Upper lobe of right lung (tissue), 1 donor: ENCODE results near the gene STARD5. TPM values are rescaled to one million over a fixed set of nuclear protein-coding genes. Genes with fewer than 3 reads are reported as not detected.

Experiments
- ATAC-seq: fragments of 200-7000 bp; cut with Tn5 transposase; one replicate; pipeline ENCODE4 v1.9.1; 2020; ENCODE audit warnings: mild to moderate bottlenecking, moderate library complexity
- DNase-seq: peaks from one replicate; pipeline ENCODE4 v3.0.0-alpha.2; 2020
- H3K27ac ChIP-seq: fragments of 200-600 bp; one replicate; pipeline ENCODE4 v1.8.0; 2022
- H3K27me3 ChIP-seq: fragments of 200-600 bp; one replicate; pipeline ENCODE4 v1.8.0; 2022; ENCODE audit warnings: mild to moderate bottlenecking
- H3K36me3 ChIP-seq: fragments of 200-600 bp; one replicate; pipeline ENCODE4 v1.8.0; 2022
- H3K4me1 ChIP-seq: fragments of 200-600 bp; one replicate; pipeline ENCODE4 v1.8.0; 2022
- H3K4me3 ChIP-seq: fragments of 200-600 bp; one replicate; pipeline ENCODE4 v1.8.0; 2022; ENCODE audit warnings: mild to moderate bottlenecking
- H3K9me3 ChIP-seq: fragments of 200-600 bp; one replicate; pipeline ENCODE4 v1.8.0; 2022
- intact Hi-C: fragments of 100-400 bp; cut with DNase I; formaldehyde crosslinking; loops from one replicate; pipeline ENCODE4 v1.11.0; 2022
- total RNA-seq: library from RNA; stranded (reverse); fragmentation: NEBNext Ultra II Directional; extraction: Animal tissue kit (Norgen Biotek cat#: 25700); gene quantifications from one replicate; pipeline ENCODE4 v1.2.1, GENCODE V29; 2021
- TF ChIP-seq, protein P1 (sequence below): fragments of 200-600 bp; IDR thresholded peaks from one replicate; pipeline ENCODE4 v1.8.0; 2022; ENCODE audit warnings: antibody characterized with exemption
- donor health status: DM: no; HTN: yes; CAD: no; lungs with severe emphysema.

The STARD5 gene
- total RNA-seq, 1 donor from 2014 or later, result 5.4 TPM

DNA sequence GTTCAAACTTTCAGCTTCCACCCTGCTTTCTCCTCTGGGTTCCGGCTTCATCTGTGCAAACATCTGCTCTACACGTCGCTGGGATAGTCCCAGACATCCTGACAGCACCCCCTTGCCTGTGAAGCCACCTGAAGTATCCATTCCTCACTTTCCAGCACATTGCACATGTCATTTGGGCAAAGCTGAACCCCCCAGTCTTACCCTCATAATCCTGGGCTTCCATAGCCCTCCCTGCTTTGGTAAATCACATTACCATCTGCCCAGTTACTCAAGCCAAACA is 42.5 kb downstream of the STARD5 start:
- no peak overlapping the region for H3K27ac ChIP-seq

DNA sequence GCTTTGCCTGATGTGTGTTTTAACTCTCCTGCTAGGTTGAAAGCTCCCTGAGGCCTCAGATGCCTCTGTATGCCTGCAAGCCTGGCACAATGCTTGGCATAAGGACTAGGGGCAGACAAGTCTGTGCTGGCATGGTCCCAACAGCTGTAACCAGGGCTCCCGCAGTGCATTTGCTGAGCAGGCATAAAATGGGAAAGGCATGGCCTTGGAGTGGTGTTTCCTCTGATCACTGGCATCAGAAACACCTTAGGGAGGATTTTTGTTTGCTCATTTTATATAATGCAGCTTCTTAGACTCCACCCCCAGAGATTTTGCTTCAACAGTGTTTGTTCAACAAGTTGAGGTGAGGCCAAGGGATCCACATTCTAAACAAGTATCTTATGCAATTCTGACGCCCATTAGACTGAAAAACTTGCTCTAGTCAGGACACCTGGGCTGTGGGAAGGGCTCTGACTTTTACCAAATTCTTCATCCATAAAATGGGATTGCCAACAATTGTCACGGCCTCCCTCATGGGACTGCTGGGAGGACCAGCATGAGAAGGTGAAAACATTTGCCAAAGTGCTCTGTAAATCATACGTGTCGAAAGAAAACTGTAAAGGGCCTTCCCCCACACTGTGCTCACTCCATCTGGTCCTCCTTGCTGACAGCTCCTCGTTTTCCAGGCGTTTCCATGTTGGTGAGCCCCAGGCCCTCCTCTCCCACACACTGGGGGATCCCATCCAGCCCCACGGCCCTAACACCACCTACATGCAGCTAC is 43.1 kb downstream of the STARD5 start:
- Histone ChIP-seq H3K4me3 (no peak overlapping the region), H3K4me1 (peaks cover 5% of the 10 kb centered on the region), H3K36me3 (peaks cover 7% of the 10 kb centered on the region), H3K27ac (no peak overlapping the region), H3K9me3 (no peaks in the 10 kb centered on the region), H3K27me3 (no peaks in the 10 kb centered on the region)
- DNase-seq (no peak), ATAC-seq (no peak)
- intact Hi-C loops, result no loop called here
- TF ChIP-seq, protein P1, sequence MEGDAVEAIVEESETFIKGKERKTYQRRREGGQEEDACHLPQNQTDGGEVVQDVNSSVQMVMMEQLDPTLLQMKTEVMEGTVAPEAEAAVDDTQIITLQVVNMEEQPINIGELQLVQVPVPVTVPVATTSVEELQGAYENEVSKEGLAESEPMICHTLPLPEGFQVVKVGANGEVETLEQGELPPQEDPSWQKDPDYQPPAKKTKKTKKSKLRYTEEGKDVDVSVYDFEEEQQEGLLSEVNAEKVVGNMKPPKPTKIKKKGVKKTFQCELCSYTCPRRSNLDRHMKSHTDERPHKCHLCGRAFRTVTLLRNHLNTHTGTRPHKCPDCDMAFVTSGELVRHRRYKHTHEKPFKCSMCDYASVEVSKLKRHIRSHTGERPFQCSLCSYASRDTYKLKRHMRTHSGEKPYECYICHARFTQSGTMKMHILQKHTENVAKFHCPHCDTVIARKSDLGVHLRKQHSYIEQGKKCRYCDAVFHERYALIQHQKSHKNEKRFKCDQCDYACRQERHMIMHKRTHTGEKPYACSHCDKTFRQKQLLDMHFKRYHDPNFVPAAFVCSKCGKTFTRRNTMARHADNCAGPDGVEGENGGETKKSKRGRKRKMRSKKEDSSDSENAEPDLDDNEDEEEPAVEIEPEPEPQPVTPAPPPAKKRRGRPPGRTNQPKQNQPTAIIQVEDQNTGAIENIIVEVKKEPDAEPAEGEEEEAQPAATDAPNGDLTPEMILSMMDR, result no peak

More for the DNA sequence above, 42.5 kb downstream of the STARD5 start:
- no peak overlapping the region for H3K4me3 ChIP-seq
- H3K36me3 ChIP-seq, result peaks cover 10% of the 10 kb centered on the region
- TF ChIP-seq, protein P1, result no peak
- H3K27me3 ChIP-seq, result no peaks in the 10 kb centered on the region
- ATAC-seq (no peak), DNase-seq (no peak)
- peaks cover 5% of the 10 kb centered on the region for H3K4me1 ChIP-seq
- H3K9me3 ChIP-seq, result no peaks in the 10 kb centered on the region
- intact Hi-C loops, result no loop called here

DNA sequence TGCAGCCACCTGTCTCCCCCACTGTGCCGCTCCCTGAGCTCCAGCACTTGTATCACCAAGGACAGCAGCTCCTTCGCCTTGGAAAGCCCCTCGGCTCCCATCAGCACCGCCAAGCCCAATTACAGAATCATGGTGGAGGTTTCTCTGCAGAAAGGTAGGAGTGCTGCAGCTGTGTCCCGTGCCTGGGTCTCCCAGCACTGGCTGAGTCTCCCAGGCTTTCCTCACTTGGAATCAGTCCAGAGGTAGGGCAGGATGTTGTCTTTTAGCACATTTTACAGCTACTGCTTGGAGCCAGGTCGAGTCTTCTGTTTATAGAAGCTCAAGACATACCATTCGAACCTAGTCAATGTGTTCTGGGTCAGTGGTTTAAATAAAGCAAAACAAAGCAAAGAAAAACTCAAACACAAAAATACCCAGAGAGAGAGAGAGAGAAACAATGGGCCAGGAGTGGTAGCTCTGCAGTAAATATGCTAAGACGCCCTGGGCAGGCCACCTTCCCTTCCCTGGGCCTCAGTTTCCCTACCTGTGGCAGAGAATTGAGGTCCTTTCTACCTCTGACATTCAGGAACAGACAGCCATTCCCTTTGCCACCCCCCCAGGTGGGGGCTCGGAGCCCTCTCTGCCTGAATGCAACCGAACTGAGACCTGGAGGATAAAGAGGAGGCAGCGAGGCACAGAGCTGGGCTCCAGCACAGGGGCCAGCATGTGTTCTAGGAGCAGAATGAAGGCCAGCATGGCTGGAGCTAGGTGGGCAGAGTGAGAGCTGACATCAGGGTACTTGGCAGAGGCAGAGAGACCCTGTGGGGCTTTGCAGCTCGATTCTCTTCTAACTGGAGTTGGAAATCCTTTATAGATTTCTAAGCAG is 44.1 kb downstream of the STARD5 start:
- Histone ChIP-seq H3K27ac (no peak overlapping the region), H3K4me1 (peaks cover under 1% of the 10 kb centered on the region), H3K36me3 (peaks cover 7% of the 10 kb centered on the region), H3K4me3 (no peak overlapping the region), H3K9me3 (no peaks in the 10 kb centered on the region), H3K27me3 (no peaks in the 10 kb centered on the region)
- intact Hi-C loops, result no loop called here
- TF ChIP-seq, protein P1, result no peak
- DNase-seq (no peak), ATAC-seq (no peak)

DNA sequence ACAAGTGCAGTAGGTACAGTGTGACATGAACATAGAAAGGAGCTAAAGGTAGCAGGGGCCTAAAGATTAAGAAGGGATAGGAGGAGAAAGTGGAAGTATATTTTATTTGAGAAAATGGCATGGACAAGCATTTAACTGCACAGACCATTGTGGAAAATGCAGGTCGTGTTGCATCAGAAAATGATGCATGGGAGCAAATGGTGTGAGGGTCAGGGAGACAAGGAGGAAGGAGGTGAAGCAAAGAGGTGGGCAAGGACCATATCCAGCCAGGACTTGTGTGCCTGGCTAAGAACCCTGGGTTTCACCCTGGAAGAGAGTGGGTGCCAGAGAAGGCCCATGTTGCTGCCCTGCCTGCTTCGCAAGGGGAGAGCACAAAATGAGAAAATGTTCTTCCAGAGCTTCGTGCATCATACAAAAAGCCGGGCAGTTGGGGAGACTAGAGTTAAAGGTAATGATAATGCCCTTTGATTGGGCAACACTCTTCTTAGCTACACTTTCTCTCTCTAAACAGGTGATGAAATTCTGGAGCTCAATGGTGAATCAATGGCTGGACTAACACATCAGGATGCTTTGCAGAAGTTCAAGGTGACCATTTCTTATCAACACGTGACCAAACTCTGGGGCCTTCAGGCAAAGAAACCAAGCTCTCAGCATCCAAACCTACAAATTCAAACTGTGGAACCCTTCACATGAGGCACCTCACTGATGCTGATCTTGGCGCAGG is 45.5 kb downstream of the STARD5 start:
- Histone ChIP-seq H3K4me3 (no peak overlapping the region), H3K9me3 (no peaks in the 10 kb centered on the region), H3K4me1 (no peaks in the 10 kb centered on the region), H3K27ac (no peak overlapping the region), H3K36me3 (peaks cover 7% of the 10 kb centered on the region), H3K27me3 (no peaks in the 10 kb centered on the region)
- intact Hi-C loops, result no loop called here
- ATAC-seq (no peak), DNase-seq (no peak)
- TF ChIP-seq, protein P1, result no peak

DNA sequence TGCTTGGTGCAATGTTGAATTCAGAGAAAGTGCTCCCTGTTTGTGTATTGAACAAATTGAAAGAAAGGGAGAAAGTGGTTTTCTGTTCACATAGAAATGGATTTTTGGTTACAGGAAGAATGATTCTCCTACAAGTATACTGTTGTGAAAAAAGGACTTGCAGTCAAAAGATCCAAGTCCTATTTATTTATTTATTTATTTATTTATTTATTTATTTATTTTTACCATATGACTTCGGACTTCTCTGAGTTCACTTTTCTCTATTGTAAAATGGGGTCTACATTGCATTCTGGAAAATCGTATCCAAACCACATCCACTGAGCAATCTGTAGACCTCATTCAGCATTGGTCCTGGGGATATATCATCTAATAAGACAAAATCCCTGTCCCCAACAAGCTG is 46.1 kb downstream of the STARD5 start:
- intact Hi-C loops, result no loop called here
- H3K27ac ChIP-seq, result no peak overlapping the region
- H3K4me3 ChIP-seq, result no peak overlapping the region
- peaks cover 7% of the 10 kb centered on the region for H3K36me3 ChIP-seq
- H3K27me3 ChIP-seq, result no peaks in the 10 kb centered on the region
- ATAC-seq (no peak), DNase-seq (no peak)
- no peaks in the 10 kb centered on the region for H3K9me3 ChIP-seq
- TF ChIP-seq, protein P1, result no peak
- no peaks in the 10 kb centered on the region for H3K4me1 ChIP-seq
